Right kidney (tissue), 9 donors: ENCODE measurements around the gene WDR48.
"Not testable (repeated sequence)": the region's sequence is repeated elsewhere in the genome, so short reads cannot be mapped to it uniquely, and the experiment has no call there.

Experiments
- DNase-seq: peaks from one replicate; pipeline ENCODE4 v3.0.0-alpha.2; 2016
- long read RNA-seq, 8 donors: transcript quantifications; one replicate each; lab custom pipeline, GENCODE V29; 2026

Gene WDR48
- long read RNA-seq, donor 1, transcript WDR48-201 (19 exons, 3,707 nt) = major isoform, 7 of 100 reads
- long read RNA-seq, donor 1, partial matches to known transcripts = 92 of 100 reads
- long read RNA-seq, donor 1, other reads (novel, unspliced or antisense) = 0 of 100 reads
- long read RNA-seq, donor 2, partial matches to known transcripts = 0 of 2 reads
- long read RNA-seq, donor 2, other reads (novel, unspliced or antisense) = 0 of 2 reads
- long read RNA-seq, donor 3, partial matches to known transcripts = 19 of 22 reads
- long read RNA-seq, donor 3, other reads (novel, unspliced or antisense) = 0 of 22 reads
- long read RNA-seq, donor 4, full-length matches to known transcripts = 6 of 6 reads
- long read RNA-seq, donor 4, partial matches to known transcripts = 0 of 6 reads
- long read RNA-seq, donor 4, other reads (novel, unspliced or antisense) = 0 of 6 reads
- long read RNA-seq, donor 5, partial matches to known transcripts = 0 of 4 reads
- long read RNA-seq, donor 5, other reads (novel, unspliced or antisense) = 0 of 4 reads
- long read RNA-seq, donor 6, partial matches to known transcripts = 5 of 7 reads
- long read RNA-seq, donor 6, other reads (novel, unspliced or antisense) = 0 of 7 reads
- long read RNA-seq, donor 7, partial matches to known transcripts = 5 of 10 reads
- long read RNA-seq, donor 7, other reads (novel, unspliced or antisense) = 0 of 10 reads
- long read RNA-seq, donor 8, transcript WDR48-201 (19 exons, 3,707 nt) = major isoform, 8 of 8 reads
- long read RNA-seq, donor 8, partial matches to known transcripts = 0 of 8 reads
- long read RNA-seq, donor 8, other reads (novel, unspliced or antisense) = 0 of 8 reads

GRCh38 chr3:39051649-39052561 lies at the start of gene WDR48, which contains the start of gene SCN11A:
Gene WDR48 (plus strand): TSS chr3:39052016. CDS start chr3:39052026, 10 bp downstream.
Gene SCN11A (minus strand): TSS chr3:39051944. CDS start chr3:38950362, 101,582 bp downstream.
- DNase-seq = peak; percentile 92

DNA sequence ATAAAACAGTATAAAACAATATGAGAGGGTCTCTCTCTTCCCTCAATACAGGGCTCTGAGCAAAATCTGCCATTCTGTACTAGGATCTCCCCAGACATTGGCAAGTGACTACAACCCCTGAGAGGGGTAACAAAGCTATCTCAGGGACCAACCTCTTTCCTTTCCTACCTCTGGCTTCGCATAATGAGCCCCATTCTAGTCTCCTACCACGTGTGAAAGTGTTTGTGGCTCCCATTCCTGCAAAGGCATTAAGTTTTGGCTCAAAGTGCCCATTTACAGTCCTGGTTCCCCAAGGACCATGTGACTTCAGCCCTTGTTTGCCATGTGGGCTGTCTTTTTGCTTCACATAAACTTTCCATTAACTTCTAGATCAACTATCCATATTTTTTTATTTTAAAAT lies 46.5 kb upstream of the WDR48 start:
- DNase-seq = no peak

DNA sequence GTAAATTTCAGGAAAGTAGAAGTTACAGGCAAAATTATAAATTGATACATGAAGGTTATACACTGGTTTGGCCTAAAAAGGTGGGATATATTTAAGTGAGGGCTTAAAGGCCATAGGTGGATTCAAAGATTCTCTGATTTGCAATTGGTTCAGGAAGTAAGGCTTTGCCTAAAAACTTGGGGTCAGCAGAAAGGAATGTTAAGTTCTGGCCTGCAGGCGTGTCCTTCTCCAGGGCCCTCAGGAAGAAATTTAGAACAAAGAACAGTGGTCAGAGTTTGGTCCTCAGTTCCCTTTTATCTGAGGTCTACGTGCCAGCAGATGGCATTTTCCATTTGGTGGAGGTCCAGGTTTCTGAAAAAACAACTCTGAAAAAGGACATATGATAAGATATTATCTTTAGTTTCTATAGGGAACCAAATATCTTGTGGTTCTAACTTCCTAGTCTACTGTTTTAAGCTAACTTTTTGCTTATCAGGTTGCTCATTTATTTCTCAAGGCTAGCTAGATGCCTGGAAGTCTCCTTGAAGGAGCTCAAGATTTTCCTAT lies 40.6 kb upstream of the WDR48 start:
- no peak for DNase-seq

GRCh38 chr3:39013289-39013688 lies 38.5 kb upstream of the WDR48 start:
- no peak for DNase-seq

- no peak for DNase-seq
Observed at GRCh38 chr3:39013921-39014509, 37.8 kb upstream of the WDR48 start.

DNA sequence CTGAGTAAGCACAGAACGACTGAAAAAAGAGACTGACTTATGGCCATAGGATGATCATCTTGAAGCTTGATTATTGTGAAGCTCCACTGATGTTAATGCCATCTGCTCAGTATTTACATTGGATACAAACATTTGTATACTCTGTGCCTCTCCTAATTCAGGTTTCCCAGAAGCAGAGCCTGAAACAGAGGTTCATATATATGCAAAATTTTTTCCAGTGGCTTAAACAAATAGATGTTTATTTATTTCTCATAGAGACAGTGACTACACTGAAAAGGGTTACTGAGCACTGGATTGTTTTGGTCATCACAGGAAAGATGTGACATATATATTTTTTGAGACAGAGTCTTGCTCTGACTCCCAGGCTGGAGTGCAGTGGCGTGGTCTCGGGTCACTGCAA lies 36.4 kb upstream of the WDR48 start:
- DNase-seq = no peak

DNA sequence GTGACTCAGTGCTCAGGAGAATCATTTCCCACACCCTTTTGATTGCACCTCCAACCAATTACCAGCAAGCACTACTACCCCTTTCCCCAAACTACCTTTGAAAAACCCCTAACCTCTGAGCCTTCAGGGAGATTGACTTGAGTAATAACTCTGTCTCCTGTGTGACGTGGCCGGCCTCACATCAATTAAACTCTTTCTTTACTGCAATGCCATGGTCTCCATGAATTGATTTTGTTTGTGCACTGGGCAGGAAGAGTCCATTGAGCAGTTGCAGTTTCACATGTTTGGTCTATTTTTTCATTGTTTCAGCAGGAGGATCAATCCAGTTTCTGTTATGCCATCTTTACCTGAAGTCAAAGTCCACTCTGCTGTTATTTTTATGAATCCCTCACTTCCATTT lies 32.5 kb upstream of the WDR48 start:
- no peak for DNase-seq

DNA sequence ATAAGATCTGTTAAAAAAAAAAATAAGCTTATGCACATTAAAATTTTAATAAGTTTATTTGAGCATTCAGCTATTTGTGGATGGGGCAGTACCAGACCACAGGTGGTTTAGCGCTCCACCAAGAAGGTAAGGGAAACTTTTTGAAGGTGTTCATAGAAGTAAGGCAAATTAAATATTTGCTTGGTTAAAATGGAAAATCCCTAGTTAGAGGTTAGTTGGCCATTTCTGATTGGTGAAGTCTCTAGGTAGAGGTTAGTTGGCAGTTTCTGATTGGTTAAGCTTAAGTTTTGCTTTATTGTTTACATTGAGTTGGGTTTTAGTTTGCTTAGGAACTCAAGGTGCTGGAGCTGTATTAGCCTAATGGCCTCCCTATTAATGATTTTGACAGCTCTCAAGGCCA lies 30.8 kb upstream of the WDR48 start:
- DNase-seq = no peak

- no peak for DNase-seq
Observed at GRCh38 chr3:39021465-39022285, 30.1 kb upstream of the WDR48 start.

DNA sequence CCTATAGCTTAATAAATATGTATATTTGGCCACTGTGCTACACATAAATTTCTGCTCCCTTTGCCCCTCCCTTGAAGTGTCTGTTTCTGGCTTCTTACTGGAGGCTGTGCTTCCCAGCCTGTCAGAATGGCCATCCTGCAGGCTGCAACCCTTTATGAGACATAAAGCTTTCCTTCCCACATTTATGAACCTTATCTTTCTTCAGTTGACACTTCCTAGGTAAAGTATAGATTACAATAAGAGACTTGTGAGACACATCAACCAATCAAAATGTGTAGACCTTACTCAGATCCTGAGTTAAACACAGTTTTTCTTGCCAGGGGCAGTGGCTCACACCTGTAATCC lies 29.6 kb upstream of the WDR48 start:
- no peak for DNase-seq

- no peak for DNase-seq
Observed at GRCh38 chr3:39024497-39024896, 27.3 kb upstream of the WDR48 start.

DNA sequence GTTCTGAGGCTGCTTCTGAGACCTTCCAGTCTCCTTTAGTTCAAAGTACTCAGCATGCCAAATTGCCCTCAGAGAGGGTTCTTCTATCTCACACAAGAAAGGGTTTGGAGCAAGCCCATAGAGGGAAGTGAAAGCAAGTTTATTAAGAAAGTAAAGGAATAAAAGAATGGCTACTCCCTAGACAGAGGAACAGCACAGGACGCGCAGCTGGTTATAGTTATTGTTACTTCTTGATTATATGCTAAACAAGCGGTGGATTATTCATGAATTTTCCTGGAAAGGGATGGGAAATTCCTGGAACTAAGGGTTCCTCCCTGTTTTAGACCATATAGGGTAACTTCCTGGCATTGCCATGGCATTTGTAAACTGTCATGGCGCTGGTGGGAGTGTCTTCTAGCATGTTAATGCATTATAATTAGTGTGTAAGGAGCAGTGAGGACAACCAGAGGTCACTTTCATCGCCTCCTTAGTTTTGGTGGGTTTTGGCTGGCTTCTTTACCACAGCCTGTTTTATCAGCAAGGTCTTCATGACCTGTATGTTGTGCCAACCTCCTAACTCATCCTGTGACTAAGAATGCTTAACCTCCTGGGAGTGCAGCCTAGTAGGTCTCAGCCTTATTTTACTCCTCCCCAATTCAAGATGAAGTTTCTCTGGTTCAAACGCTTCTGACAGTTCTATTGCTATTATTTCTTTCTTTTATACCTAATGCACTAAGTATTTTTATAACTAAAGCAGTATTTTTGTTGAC lies 26.4 kb upstream of the WDR48 start:
- DNase-seq = no peak

GRCh38 chr3:39028546-39028945 lies 23.3 kb upstream of the WDR48 start:
- DNase-seq = no peak

DNA sequence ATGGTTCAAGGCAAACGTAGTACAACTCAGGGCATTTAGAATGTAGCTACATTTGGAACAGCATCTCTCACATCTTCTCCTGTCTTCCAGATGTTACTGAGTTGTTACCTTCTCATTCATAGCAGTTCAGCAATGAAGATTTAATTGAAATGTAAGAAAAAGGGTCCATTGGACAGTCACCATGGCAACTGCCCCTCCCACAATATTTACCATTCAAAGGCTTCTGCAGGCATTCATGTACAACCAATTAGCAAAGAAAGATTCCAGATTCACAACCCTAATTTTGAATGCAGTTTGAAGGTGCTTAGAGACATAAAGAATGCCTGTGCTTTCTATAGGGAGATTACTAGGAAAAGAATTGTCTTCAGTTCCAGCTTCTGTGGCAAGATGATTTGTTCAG lies 22.3 kb upstream of the WDR48 start:
- no peak for DNase-seq

- no peak for DNase-seq
Observed at GRCh38 chr3:39038165-39038564, 13.7 kb upstream of the WDR48 start.

GRCh38 chr3:39050029-39050428 lies 1.8 kb upstream of the WDR48 start:
- no peak for DNase-seq

DNA sequence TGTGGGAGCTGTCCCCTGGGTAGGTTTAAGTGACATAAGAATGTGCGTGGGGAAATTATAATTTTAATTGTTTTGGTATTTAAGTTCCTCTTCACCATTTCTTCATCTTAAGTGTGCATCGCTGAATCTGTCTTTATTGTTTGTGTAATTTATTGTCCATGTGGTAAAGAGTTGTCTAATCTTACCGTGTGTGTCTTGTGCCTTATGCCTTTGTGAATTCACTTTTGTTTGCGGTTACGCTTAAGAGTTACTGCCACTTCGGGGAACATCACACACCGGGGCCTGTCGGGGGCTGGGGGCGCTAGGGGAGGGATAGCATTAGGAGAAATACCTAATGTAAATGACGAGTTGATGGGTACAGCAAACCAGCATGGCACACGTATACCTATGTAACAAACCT lies 767 bp downstream of the WDR48 start:
- DNase-seq = no peak

GRCh38 chr3:39053696-39054095 lies 1.9 kb downstream of the WDR48 start:
- no peak for DNase-seq

DNA sequence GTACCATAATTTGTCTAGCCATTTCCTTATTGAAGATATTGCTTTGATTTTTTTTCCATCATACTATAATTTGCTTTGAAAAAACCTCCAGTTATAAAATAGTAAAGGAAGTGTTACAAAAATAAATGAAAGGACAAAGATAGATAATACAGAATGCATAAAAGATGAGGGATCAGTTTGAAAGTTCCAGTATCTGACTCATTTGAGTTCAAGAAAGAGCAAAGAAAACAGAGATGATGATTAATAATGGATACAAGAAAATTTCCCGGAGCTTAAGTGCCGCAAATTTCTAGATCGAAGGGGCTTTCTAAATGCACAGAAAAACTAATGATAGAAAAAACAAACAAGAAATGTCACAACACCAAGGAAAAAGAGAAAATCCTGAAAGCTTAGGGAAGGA lies 4.3 kb downstream of the WDR48 start:
- no peak for DNase-seq

- DNase-seq = not testable (repeated sequence)
Observed at GRCh38 chr3:39061228-39061627, 9.4 kb downstream of the WDR48 start.
